ENCODE results near the gene HYLS1. TPM values are rescaled to one million over a fixed set of nuclear protein-coding genes. Genes with fewer than 3 reads are reported as not detected.
A peak's percentile ranks its signal among the peaks of the same experiment; 100 is the strongest.

Gene HYLS1
- total RNA-seq, 4 donors from 2014 or later: 4.2 to 9.8 (median 6.4) TPM

DNA sequence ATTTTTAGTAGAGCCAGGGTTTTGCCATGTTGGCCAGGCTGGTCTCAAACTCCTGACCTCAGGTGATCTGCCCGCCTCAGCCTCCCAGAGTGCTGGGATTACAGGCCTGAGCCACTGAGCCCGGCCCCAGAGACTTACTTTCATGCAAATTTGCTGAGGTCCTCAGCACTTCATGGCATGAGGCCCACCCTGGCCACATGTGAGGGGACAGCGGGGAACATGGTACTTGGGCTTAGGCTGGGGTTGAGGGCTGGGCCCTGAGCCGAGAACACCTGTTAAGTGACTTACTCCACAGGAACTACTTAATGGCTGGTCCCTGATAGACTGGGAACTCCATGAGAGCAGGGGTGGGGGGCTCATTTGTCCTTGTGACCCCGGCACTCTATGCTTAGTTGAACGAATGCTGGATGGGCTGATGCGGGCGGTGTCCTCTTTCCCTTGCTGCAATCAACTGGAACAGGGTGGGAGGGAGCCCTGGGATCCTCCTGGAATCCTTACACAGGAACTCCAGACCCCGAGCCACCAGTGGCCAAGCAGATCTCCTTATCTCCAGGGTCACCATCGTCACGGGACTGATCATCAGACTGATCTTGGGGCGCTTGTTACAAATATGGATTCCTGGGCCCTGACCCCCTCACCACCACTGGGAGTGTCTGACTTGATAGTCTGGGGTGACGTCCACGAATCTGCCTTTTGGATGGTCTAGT, 59.4 kb downstream of the HYLS1 start:
- Histone ChIP-seq H3K4me1 (peaks cover 0 to 15% (median 10%) of the 10 kb centered on the region in 3 donors), H3K4me3 (no peak overlapping the region), H3K27me3 (no peaks in the 10 kb centered on the region), H3K9me3 (no peaks in the 10 kb centered on the region), H3K36me3 (no peaks in the 10 kb centered on the region), H3K27ac (no peak overlapping the region)
- ATAC-seq: no peak
- TF ChIP-seq EP300 (IDR thresholded peaks at IDR 0.05): no peak
- no peak for TF ChIP-seq POLR2A (IDR thresholded peaks at IDR 0.05)
- TF ChIP-seq, protein P1, sequence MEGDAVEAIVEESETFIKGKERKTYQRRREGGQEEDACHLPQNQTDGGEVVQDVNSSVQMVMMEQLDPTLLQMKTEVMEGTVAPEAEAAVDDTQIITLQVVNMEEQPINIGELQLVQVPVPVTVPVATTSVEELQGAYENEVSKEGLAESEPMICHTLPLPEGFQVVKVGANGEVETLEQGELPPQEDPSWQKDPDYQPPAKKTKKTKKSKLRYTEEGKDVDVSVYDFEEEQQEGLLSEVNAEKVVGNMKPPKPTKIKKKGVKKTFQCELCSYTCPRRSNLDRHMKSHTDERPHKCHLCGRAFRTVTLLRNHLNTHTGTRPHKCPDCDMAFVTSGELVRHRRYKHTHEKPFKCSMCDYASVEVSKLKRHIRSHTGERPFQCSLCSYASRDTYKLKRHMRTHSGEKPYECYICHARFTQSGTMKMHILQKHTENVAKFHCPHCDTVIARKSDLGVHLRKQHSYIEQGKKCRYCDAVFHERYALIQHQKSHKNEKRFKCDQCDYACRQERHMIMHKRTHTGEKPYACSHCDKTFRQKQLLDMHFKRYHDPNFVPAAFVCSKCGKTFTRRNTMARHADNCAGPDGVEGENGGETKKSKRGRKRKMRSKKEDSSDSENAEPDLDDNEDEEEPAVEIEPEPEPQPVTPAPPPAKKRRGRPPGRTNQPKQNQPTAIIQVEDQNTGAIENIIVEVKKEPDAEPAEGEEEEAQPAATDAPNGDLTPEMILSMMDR (IDR thresholded peaks at IDR 0.05): no peak
- no peak for TF ChIP-seq POLR2AphosphoS5 (IDR thresholded peaks at IDR 0.05)
- 92% methylated on average over 2 of the region's 14 CpGs; no CpG with 5 or more reads in 1 of the 2 donors for WGBS, 2 donors (ENCODE audit: low coverage in 1 of 2)

DNA sequence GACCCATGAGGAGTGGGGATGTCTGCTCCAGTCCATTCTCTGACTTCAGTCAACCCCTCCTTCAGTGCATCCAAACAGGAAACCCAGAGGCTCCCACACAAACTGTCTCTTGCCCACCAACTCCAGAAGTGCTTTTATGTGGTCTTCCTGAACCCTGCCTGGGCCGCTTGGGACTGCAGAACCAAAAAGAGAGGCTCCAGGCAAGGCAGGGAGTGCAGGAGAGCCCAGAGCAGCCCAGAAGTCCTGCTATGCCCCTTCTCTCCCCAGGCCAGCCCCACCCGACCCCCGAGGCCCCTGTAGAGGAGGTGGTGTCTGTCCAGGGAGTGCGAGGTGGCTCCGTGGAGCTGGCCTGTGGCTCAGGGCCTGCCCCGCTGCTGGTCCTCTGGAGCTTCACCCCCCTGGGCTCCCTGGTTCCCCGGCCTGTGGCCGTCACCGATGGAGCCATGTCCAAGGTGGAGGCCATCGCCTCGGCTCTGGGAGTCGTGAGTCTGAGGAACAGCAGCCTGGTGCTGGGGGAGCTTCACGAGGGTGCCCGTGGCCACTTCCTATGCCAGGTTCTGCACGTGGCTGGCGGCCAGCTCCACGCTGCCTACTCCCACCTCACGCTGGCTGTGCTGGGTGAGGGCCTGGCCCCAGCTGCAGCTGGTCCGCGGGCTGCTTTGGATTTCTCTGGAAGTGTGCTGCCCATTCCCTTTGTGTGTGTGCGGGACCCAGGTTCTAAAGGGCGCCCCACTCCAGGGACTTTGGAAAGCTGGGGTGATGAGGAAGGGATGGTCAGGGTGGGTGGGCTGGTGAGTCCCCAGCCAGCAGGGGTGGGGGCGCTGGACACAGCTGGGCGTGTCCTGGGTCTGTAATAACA, 60.2 kb downstream of the HYLS1 start:
- Histone ChIP-seq H3K4me1 (peaks cover 0 to 23% (median 15%) of the 10 kb centered on the region in 3 donors), H3K27me3 (no peaks in the 10 kb centered on the region), H3K9me3 (no peaks in the 10 kb centered on the region), H3K4me3 (no peak overlapping the region), H3K27ac (no peak overlapping the region), H3K36me3 (no peaks in the 10 kb centered on the region)
- 100% methylated on average over 1 of the region's 24 CpGs; no CpG with 5 or more reads in 1 of the 2 donors for WGBS, 2 donors (ENCODE audit: low coverage in 1 of 2)
- no peak for ATAC-seq
- TF ChIP-seq POLR2AphosphoS5 (IDR thresholded peaks at IDR 0.05): no peak
- TF ChIP-seq EP300 (IDR thresholded peaks at IDR 0.05): no peak
- TF ChIP-seq POLR2A (IDR thresholded peaks at IDR 0.05): no peak
- TF ChIP-seq, protein P1 (IDR thresholded peaks at IDR 0.05): no peak

DNA sequence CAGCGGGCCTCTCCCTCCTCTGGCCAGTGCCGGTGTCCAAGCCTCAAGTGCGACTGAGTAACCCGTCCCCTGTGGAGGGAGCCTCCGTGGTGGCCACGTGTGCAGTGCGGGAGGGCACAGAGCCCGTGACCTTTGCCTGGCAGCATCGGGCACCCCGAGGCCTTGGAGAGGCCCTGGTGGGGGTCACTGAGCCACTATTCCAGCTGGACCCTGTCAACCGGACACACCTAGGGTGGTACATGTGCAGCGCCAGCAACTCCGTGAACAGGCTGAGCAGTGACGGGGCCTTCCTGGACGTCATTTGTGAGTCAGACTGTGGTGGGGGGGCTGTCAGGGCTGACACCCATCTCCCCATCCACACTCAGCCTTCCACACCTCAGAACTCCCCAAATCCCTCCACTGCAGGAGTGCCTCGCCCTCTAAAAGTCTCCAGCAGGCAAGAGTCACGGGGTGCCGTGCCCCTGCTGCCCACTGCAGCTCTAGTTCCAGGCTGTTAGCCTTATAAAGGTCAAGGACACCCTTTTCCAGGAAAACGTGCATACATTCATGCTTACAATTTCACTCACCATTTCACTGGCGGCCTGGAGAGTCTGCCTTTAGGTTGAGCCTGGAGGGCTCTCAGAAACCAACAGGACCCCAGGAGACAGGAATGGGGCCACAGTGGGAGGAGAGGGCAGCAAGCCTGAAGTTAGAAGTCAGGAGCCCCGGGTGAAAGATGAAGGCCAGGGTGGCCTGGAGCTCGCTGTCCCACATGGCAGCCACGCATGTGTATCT, 61.0 kb downstream of the HYLS1 start:
- 81 to 89% methylated on average over 7 to 9 of the region's 23 CpGs for WGBS, 2 donors (ENCODE audit: low coverage in 1 of 2)
- Histone ChIP-seq H3K4me3 (no peak overlapping the region), H3K9me3 (no peaks in the 10 kb centered on the region), H3K27ac (no peak overlapping the region), H3K4me1 (peaks cover 0 to 31% (median 20%) of the 10 kb centered on the region in 3 donors), H3K27me3 (no peaks in the 10 kb centered on the region), H3K36me3 (no peaks in the 10 kb centered on the region)
- TF ChIP-seq, protein P1 (IDR thresholded peaks at IDR 0.05): no peak
- TF ChIP-seq EP300 (IDR thresholded peaks at IDR 0.05): no peak
- peak; percentile 17 for ATAC-seq

DNA sequence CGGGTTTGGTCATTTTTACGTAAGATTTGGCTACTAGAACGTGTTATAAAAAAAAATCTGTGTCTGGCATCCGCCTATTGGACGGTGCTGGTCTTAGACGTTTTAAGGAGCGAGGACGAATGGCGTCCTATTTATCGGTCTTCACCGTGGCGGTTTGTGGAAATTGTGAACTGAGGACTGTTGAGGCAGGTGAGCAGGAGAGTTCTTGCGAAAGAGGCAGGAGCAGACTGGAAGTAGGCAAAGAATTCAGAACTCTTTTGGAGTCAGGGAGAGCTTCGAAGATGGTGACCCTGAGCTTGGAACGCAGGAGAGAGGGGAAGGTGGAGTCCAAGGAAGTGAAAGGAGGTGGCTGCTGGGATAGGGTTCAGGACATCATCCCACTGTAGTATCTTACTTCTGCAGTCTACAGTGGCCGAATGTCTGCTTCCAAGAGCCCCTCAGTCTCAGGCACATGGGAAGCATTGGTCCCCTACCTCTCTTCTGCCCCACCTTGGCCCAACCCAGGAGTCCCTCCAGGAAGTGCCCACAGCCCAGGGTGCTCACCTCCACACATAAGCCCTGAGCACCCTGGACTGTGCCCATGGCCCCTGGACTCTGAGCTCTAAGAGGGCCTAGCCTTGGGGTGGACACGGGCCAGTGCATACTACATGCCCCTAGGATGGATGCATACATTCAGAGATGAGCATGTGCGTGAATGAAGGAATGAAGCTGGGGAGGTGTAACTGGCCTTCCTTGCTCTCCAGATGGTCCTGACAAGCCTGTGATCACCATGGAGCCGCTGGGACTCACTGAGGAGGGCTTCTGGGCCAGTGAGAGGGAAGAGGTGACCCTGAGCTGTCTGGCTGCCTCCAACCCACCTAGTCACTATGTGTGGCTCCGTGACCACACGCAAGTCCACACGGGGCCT, 62.1 kb downstream of the HYLS1 start:
- no peaks in the 10 kb centered on the region for H3K27me3 ChIP-seq
- 93 to 95% methylated on average over 15 to 16 of the region's 22 CpGs for WGBS, 2 donors (ENCODE audit: low coverage in 1 of 2)
- H3K4me3 ChIP-seq: no peak overlapping the region
- H3K36me3 ChIP-seq: no peaks in the 10 kb centered on the region
- ATAC-seq: no peak
- no peaks in the 10 kb centered on the region for H3K9me3 ChIP-seq
- H3K4me1 ChIP-seq: peaks cover 0 to 33% (median 21%) of the 10 kb centered on the region in 3 donors
- no peak overlapping the region for H3K27ac ChIP-seq
- TF ChIP-seq POLR2AphosphoS5 (IDR thresholded peaks at IDR 0.05) (no peak), POLR2A (IDR thresholded peaks at IDR 0.05) (no peak), EP300 (IDR thresholded peaks at IDR 0.05) (no peak)
- TF ChIP-seq, protein P1 (IDR thresholded peaks at IDR 0.05): no peak
